K562 (cell line): ENCODE measurements around the gene VRK1. TPM values are rescaled to one million over a fixed set of nuclear protein-coding genes. Genes with fewer than 3 reads are reported as not detected.
A peak's percentile ranks its signal among the peaks of the same experiment; 100 is the strongest.

Experiments used
- BHLHE40 ChIP-seq: IDR thresholded peaks from 2 replicates; pipeline ENCODE4 v1.6.1; 2011; ENCODE audit warnings: low read length, improper control_type of control experiment
- DNMT1 ChIP-seq: fragments of 450-650 bp; IDR thresholded peaks from 2 replicates; pipeline ENCODE4 v1.6.1; 2016; ENCODE audit warnings: antibody characterized with exemption, mild to moderate bottlenecking
- SIN3A ChIP-seq, 2 experiments: fragments of 150-350 bp in 1 of 2; IDR thresholded peaks; 2 replicates each; pipeline ENCODE4 v1.6.1; 2011 to 2016; ENCODE audit warnings: borderline replicate concordance in 2 of 2, low read depth in 2 of 2, low read length in 2 of 2, mild to moderate bottlenecking in 2 of 2, moderate library complexity in 2 of 2; ENCODE audit not compliant: control insufficient read depth in 1 of 2
- SIX5 ChIP-seq, 2 experiments: IDR thresholded peaks; 2 replicates each; pipeline ENCODE4 v1.6.1; 2011; ENCODE audit warnings: low read length in 2 of 2, borderline replicate concordance in 1 of 2, low read depth in 1 of 2, mild to moderate bottlenecking in 1 of 2, moderate library complexity in 1 of 2; ENCODE audit not compliant: insufficient read depth in 1 of 2
- SNIP1 ChIP-seq: fragments of 450-650 bp; IDR thresholded peaks from 2 replicates; pipeline ENCODE4 v1.7.1; 2017; ENCODE audit warnings: low read depth, mild to moderate bottlenecking
- polyA plus RNA-seq, 8 experiments: library from polyadenylated mRNA; depleted of rRNA in 4 of 8; stranded (reverse) in 5 of 8; unstranded in 3 of 8; fragments of >200 nt; fragmentation: Nextera tagmentation in 2 of 8; fragmentation: Illumina TruSeq in 1 of 8; extraction: Ambion mirVana in 2 of 8; extraction: Trizol in 1 of 8; gene quantifications; 2 replicates each; pipeline versions ENCODE4 v1.2.1 to v1.2.3, GENCODE V29; 2011 to 2014; ENCODE audit warnings: inconsistent platforms in 1 of 8, missing spikeins in 1 of 8
- total RNA-seq, 7 experiments: library from RNA; depleted of rRNA in 6 of 7; stranded (reverse); fragments of >200 nt in 6 of 7; fragmentation: Illumina TruSeq in 2 of 7; extraction: Trizol in 2 of 7; gene quantifications; 2 replicates each; pipeline versions ENCODE4 v1.2.1 to v1.2.3, GENCODE V29; 2011 to 2021; ENCODE audit warnings: low replicate concordance in 1 of 7
- TF ChIP-seq, protein P1 (sequence below): fragments of 450-650 bp; IDR thresholded peaks from 2 replicates; pipeline ENCODE4 v1.6.1; 2016; ENCODE audit warnings: mild to moderate bottlenecking, moderate library complexity
- TF ChIP-seq, protein P2 (sequence below): fragments of 450-650 bp; conservative IDR thresholded peaks from 2 replicates; pipeline ENCODE4 v1.6.1; 2016; ENCODE audit warnings: missing genetic modification characterization, low read depth, mild to moderate bottlenecking, missing compliant biosample characterization, moderate library complexity

Gene VRK1
- total and polyA plus RNA-seq, 9 of the 15 experiments (the other 6 are each of a cell fraction or from before 2014, with no cell fraction given): 83.6 to 177 (median 116) TPM

DNA sequence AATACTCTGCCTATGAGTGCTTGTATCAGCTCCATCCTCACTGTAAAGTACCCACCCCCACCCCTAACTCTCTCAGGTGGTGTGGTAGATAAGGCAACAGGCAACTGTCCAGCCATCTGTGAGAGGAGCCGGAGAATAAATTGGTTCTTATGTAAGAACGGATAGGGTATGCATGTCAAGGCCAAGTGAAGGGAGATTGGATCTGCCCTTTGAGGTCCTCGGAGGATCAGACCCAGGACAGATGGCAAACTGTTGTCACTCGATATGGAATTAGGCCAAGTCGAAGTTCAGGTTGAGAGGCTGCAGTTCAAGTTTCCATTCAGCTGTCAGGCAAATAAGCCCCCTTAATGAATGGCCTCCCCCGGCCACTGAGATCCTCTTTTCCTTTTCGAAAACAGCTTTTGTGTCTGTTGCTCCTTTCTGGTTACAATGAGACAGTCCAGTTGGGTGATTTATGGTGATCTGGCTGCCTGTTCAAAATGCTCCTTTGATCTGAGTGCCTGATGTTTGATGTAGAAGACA, 120.3 kb downstream of the VRK1 start (continued):
- TF ChIP-seq, protein P1, sequence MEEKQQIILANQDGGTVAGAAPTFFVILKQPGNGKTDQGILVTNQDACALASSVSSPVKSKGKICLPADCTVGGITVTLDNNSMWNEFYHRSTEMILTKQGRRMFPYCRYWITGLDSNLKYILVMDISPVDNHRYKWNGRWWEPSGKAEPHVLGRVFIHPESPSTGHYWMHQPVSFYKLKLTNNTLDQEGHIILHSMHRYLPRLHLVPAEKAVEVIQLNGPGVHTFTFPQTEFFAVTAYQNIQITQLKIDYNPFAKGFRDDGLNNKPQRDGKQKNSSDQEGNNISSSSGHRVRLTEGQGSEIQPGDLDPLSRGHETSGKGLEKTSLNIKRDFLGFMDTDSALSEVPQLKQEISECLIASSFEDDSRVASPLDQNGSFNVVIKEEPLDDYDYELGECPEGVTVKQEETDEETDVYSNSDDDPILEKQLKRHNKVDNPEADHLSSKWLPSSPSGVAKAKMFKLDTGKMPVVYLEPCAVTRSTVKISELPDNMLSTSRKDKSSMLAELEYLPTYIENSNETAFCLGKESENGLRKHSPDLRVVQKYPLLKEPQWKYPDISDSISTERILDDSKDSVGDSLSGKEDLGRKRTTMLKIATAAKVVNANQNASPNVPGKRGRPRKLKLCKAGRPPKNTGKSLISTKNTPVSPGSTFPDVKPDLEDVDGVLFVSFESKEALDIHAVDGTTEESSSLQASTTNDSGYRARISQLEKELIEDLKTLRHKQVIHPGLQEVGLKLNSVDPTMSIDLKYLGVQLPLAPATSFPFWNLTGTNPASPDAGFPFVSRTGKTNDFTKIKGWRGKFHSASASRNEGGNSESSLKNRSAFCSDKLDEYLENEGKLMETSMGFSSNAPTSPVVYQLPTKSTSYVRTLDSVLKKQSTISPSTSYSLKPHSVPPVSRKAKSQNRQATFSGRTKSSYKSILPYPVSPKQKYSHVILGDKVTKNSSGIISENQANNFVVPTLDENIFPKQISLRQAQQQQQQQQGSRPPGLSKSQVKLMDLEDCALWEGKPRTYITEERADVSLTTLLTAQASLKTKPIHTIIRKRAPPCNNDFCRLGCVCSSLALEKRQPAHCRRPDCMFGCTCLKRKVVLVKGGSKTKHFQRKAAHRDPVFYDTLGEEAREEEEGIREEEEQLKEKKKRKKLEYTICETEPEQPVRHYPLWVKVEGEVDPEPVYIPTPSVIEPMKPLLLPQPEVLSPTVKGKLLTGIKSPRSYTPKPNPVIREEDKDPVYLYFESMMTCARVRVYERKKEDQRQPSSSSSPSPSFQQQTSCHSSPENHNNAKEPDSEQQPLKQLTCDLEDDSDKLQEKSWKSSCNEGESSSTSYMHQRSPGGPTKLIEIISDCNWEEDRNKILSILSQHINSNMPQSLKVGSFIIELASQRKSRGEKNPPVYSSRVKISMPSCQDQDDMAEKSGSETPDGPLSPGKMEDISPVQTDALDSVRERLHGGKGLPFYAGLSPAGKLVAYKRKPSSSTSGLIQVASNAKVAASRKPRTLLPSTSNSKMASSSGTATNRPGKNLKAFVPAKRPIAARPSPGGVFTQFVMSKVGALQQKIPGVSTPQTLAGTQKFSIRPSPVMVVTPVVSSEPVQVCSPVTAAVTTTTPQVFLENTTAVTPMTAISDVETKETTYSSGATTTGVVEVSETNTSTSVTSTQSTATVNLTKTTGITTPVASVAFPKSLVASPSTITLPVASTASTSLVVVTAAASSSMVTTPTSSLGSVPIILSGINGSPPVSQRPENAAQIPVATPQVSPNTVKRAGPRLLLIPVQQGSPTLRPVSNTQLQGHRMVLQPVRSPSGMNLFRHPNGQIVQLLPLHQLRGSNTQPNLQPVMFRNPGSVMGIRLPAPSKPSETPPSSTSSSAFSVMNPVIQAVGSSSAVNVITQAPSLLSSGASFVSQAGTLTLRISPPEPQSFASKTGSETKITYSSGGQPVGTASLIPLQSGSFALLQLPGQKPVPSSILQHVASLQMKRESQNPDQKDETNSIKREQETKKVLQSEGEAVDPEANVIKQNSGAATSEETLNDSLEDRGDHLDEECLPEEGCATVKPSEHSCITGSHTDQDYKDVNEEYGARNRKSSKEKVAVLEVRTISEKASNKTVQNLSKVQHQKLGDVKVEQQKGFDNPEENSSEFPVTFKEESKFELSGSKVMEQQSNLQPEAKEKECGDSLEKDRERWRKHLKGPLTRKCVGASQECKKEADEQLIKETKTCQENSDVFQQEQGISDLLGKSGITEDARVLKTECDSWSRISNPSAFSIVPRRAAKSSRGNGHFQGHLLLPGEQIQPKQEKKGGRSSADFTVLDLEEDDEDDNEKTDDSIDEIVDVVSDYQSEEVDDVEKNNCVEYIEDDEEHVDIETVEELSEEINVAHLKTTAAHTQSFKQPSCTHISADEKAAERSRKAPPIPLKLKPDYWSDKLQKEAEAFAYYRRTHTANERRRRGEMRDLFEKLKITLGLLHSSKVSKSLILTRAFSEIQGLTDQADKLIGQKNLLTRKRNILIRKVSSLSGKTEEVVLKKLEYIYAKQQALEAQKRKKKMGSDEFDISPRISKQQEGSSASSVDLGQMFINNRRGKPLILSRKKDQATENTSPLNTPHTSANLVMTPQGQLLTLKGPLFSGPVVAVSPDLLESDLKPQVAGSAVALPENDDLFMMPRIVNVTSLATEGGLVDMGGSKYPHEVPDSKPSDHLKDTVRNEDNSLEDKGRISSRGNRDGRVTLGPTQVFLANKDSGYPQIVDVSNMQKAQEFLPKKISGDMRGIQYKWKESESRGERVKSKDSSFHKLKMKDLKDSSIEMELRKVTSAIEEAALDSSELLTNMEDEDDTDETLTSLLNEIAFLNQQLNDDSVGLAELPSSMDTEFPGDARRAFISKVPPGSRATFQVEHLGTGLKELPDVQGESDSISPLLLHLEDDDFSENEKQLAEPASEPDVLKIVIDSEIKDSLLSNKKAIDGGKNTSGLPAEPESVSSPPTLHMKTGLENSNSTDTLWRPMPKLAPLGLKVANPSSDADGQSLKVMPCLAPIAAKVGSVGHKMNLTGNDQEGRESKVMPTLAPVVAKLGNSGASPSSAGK: no peak; the same call in 1 of the 2 replicates
- peak; percentile 46; the same call in 1 of the 2 replicates for TF ChIP-seq BHLHE40
- no peak for TF ChIP-seq DNMT1
- no peak for TF ChIP-seq SIN3A (IDR thresholded peaks at IDR 0.05; ENCODE audit: borderline replicate concordance in 2 of 2, control insufficient read depth in 1 of 2, low read depth in 2 of 2, low read length in 2 of 2)
- TF ChIP-seq SNIP1: no peak
- TF ChIP-seq SIX5 (IDR thresholded peaks at IDR 0.05; ENCODE audit: borderline replicate concordance in 1 of 2, insufficient read depth in 1 of 2, low read depth in 1 of 2, low read length in 2 of 2): no peak
- TF ChIP-seq, protein P2, sequence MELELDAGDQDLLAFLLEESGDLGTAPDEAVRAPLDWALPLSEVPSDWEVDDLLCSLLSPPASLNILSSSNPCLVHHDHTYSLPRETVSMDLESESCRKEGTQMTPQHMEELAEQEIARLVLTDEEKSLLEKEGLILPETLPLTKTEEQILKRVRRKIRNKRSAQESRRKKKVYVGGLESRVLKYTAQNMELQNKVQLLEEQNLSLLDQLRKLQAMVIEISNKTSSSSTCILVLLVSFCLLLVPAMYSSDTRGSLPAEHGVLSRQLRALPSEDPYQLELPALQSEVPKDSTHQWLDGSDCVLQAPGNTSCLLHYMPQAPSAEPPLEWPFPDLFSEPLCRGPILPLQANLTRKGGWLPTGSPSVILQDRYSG (tag): peak; percentile 78
